ENCODE measurements around the gene LPP.

Gene LPP

GRCh38 chr3:188819939-188820338 is 666.0 kb downstream of the LPP start:
- Histone ChIP-seq H3K36me3 (ENCODE audit: control insufficient read depth, insufficient read depth, low read length) (no peaks in the 10 kb centered on the region), H3K4me1 (ENCODE audit: control insufficient read depth, insufficient read depth, low read length, poor library complexity, severe bottlenecking) (no peaks in the 10 kb centered on the region), H3K4me3 (ENCODE audit: extremely low read depth, insufficient read depth, low read length, poor library complexity, severe bottlenecking) (no peak overlapping the region), H3K9me3 (ENCODE audit: control insufficient read depth, low read length) (no peaks in the 10 kb centered on the region), H3K27ac (ENCODE audit: low read depth, low read length, severe bottlenecking) (no peak overlapping the region)
- WGBS, 2 experiments (ENCODE audit: insufficient coverage in 2 of 2) = 100% methylated on average over 1 of the region's 1 CpG

GRCh38 chr3:188822004-188822403 is 668.0 kb downstream of the LPP start:
- H3K36me3 ChIP-seq (ENCODE audit: control insufficient read depth, insufficient read depth, low read length) = no peaks in the 10 kb centered on the region
- H3K4me3 ChIP-seq (ENCODE audit: extremely low read depth, insufficient read depth, low read length, poor library complexity, severe bottlenecking) = no peak overlapping the region
- H3K4me1 ChIP-seq (ENCODE audit: control insufficient read depth, insufficient read depth, low read length, poor library complexity, severe bottlenecking) = no peaks in the 10 kb centered on the region
- H3K9me3 ChIP-seq (ENCODE audit: control insufficient read depth, low read length) = no peaks in the 10 kb centered on the region
- H3K27ac ChIP-seq (ENCODE audit: low read depth, low read length, severe bottlenecking) = no peak overlapping the region
- WGBS, 2 experiments (ENCODE audit: insufficient coverage in 2 of 2) = 86 to 100% methylated on average over 3 to 4 of the region's 4 CpGs

DNA sequence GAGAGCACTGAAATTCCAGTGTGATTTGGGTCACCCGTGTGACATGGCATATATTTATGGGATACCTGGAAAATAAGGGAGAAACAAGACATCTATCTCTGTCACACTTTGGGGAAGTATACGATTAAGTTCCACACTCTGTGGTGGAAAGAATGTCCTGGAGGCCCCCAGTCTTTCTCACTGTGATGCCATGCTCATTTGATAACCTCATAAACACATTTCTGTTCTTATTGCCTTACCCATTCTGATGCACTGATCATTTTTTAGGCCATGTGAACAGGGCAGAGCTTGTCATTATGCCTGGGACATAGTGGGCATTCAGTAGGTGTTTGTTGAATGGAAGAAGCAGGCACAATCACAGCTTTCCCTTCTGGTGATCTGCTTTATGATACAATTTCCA is 668.5 kb downstream of the LPP start:
- Histone ChIP-seq H3K4me3 (ENCODE audit: extremely low read depth, insufficient read depth, low read length, poor library complexity, severe bottlenecking) (no peak overlapping the region), H3K9me3 (ENCODE audit: control insufficient read depth, low read length) (no peaks in the 10 kb centered on the region), H3K36me3 (ENCODE audit: control insufficient read depth, insufficient read depth, low read length) (no peaks in the 10 kb centered on the region), H3K4me1 (ENCODE audit: control insufficient read depth, insufficient read depth, low read length, poor library complexity, severe bottlenecking) (no peaks in the 10 kb centered on the region), H3K27ac (ENCODE audit: low read depth, low read length, severe bottlenecking) (no peak overlapping the region)
- WGBS, 2 experiments (ENCODE audit: insufficient coverage in 2 of 2) = 83 to 100% methylated on average over 1 to 2 of the region's 2 CpGs

- no peak overlapping the region for H3K27ac ChIP-seq (ENCODE audit: low read depth, low read length, severe bottlenecking)
- H3K4me1 ChIP-seq (ENCODE audit: control insufficient read depth, insufficient read depth, low read length, poor library complexity, severe bottlenecking) = no peaks in the 10 kb centered on the region
- H3K4me3 ChIP-seq (ENCODE audit: extremely low read depth, insufficient read depth, low read length, poor library complexity, severe bottlenecking) = no peak overlapping the region
- no peaks in the 10 kb centered on the region for H3K36me3 ChIP-seq (ENCODE audit: control insufficient read depth, insufficient read depth, low read length)
- H3K9me3 ChIP-seq (ENCODE audit: control insufficient read depth, low read length) = no peaks in the 10 kb centered on the region
- WGBS, 2 experiments (ENCODE audit: insufficient coverage in 2 of 2) = 98 to 100% methylated on average over 4 of the region's 8 CpGs
Measured at GRCh38 chr3:188824566-188824965, 670.6 kb downstream of the LPP start.

DNA sequence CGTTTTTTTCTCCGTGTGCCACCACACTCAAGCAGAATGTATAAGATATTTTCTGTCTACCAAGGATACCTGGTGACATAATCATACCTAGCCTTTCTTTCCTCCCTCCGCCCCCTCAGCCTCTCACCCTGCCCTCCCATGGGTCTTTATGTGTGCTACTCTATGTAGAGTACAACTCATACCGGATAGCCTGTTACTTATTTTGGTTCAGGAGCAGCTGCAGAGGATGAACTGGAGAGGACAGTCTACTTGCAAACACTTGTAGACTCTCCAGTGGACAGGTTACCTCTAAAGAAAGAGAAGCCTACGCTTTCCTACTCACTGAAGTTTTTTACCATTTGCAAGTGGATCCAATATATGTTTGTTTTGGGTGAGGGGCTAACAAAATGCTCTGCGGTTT is 671.9 kb downstream of the LPP start:
- 100% methylated on average over 2 of the region's 6 CpGs for WGBS, 2 experiments (ENCODE audit: insufficient coverage in 2 of 2)
- Histone ChIP-seq H3K9me3 (ENCODE audit: control insufficient read depth, low read length) (no peaks in the 10 kb centered on the region), H3K27ac (ENCODE audit: low read depth, low read length, severe bottlenecking) (no peak overlapping the region), H3K36me3 (ENCODE audit: control insufficient read depth, insufficient read depth, low read length) (no peaks in the 10 kb centered on the region), H3K4me3 (ENCODE audit: extremely low read depth, insufficient read depth, low read length, poor library complexity, severe bottlenecking) (no peak overlapping the region), H3K4me1 (ENCODE audit: control insufficient read depth, insufficient read depth, low read length, poor library complexity, severe bottlenecking) (no peaks in the 10 kb centered on the region)

DNA sequence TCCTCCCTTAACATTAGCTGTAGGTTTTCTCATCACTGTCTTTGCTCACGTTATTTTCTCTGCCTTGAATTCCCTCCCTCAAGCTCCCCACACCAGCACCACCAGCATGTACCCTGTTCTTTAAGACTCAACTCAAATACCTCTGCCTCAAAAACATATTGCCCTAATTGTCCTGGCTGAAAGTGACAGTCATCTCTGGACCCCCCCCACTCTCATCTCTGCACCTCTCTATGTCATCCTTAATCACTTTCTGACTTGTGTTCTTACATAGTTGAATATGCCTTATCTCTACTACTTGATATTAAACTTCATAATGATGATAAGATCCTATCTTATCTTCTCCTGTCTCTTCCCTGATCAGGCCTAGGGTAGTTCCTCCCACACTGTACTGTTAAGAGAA is 672.6 kb downstream of the LPP start:
- Histone ChIP-seq H3K36me3 (ENCODE audit: control insufficient read depth, insufficient read depth, low read length) (no peaks in the 10 kb centered on the region), H3K27ac (ENCODE audit: low read depth, low read length, severe bottlenecking) (no peak overlapping the region), H3K4me1 (ENCODE audit: control insufficient read depth, insufficient read depth, low read length, poor library complexity, severe bottlenecking) (no peaks in the 10 kb centered on the region), H3K9me3 (ENCODE audit: control insufficient read depth, low read length) (no peaks in the 10 kb centered on the region), H3K4me3 (ENCODE audit: extremely low read depth, insufficient read depth, low read length, poor library complexity, severe bottlenecking) (no peak overlapping the region)
- WGBS, 2 experiments (ENCODE audit: insufficient coverage in 2 of 2) = 67 to 100% methylated on average over 1 of the region's 1 CpG

DNA sequence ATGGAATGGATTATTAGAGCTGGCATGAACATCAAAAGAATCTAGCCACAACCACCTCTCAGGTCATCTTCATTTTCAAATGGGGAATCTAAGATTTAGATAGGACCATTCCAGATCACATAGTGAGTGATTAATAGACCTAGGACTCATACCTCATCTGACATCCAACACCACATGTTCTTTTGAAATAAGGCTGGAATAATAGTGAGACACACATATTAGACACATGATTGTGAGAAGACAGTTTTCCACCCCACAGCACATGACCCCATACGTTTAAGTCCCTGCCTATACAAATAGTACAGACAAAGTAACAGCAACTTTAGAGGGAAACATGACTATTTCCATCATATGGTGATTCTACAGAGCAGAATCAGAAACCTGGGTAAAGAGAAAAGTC is 673.1 kb downstream of the LPP start:
- Histone ChIP-seq H3K9me3 (ENCODE audit: control insufficient read depth, low read length) (no peaks in the 10 kb centered on the region), H3K4me3 (ENCODE audit: extremely low read depth, insufficient read depth, low read length, poor library complexity, severe bottlenecking) (no peak overlapping the region), H3K27ac (ENCODE audit: low read depth, low read length, severe bottlenecking) (no peak overlapping the region), H3K36me3 (ENCODE audit: control insufficient read depth, insufficient read depth, low read length) (no peaks in the 10 kb centered on the region), H3K4me1 (ENCODE audit: control insufficient read depth, insufficient read depth, low read length, poor library complexity, severe bottlenecking) (no peaks in the 10 kb centered on the region)
- 80% methylated on average over 1 of the region's 1 CpG; no CpG with 5 or more reads in 1 of the 2 experiments for WGBS, 2 experiments (ENCODE audit: insufficient coverage in 2 of 2)

DNA sequence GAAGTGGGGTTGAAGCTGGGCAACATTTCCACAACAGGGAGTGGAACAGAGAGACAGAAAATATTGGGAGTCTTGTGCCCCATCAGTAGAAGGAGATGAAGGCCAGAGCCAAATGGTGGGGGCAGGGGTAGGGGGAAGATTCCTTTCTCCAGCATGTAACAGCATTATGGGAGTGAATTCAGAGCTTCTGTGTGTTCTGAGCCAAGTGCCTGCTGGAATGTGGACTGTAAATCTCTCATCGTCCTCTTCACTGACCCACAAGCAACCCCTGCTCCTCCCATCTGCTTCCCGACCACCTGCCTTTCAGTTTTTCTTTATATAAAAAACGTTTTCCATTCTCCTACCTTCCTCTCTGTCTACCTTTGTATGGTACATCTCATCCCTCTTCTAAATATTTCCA is 673.6 kb downstream of the LPP start:
- Histone ChIP-seq H3K4me3 (ENCODE audit: extremely low read depth, insufficient read depth, low read length, poor library complexity, severe bottlenecking) (no peak overlapping the region), H3K4me1 (ENCODE audit: control insufficient read depth, insufficient read depth, low read length, poor library complexity, severe bottlenecking) (peaks cover 4% of the 10 kb centered on the region), H3K9me3 (ENCODE audit: control insufficient read depth, low read length) (no peaks in the 10 kb centered on the region), H3K27ac (ENCODE audit: low read depth, low read length, severe bottlenecking) (no peak overlapping the region), H3K36me3 (ENCODE audit: control insufficient read depth, insufficient read depth, low read length) (no peaks in the 10 kb centered on the region)
- 56 to 70% methylated on average over 3 of the region's 3 CpGs for WGBS, 2 experiments (ENCODE audit: insufficient coverage in 2 of 2)

DNA sequence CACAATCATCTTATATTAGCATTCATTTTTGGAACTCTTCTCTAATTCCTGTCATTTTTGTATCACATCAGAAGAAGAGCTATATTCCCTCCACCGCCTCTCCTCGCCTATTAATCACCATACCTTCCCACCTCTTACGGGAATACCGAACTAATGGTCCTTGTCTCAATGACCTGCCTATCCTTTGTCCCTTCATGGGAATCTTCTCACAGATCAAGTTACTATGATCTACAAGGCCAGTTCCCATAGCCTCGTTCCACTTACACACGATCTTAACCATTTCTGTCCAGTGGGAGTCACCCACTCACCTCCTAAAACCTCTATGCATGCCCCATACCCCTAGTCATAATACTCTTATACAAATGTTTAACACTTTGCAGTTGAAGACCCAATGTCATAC is 675.2 kb downstream of the LPP start:
- H3K9me3 ChIP-seq (ENCODE audit: control insufficient read depth, low read length) = no peaks in the 10 kb centered on the region
- 93 to 98% methylated on average over 4 to 6 of the region's 6 CpGs for WGBS, 2 experiments (ENCODE audit: insufficient coverage in 2 of 2)
- H3K4me3 ChIP-seq (ENCODE audit: extremely low read depth, insufficient read depth, low read length, poor library complexity, severe bottlenecking) = no peak overlapping the region
- H3K4me1 ChIP-seq (ENCODE audit: control insufficient read depth, insufficient read depth, low read length, poor library complexity, severe bottlenecking) = peaks cover 9% of the 10 kb centered on the region
- no peaks in the 10 kb centered on the region for H3K36me3 ChIP-seq (ENCODE audit: control insufficient read depth, insufficient read depth, low read length)
- H3K27ac ChIP-seq (ENCODE audit: low read depth, low read length, severe bottlenecking) = no peak overlapping the region

DNA sequence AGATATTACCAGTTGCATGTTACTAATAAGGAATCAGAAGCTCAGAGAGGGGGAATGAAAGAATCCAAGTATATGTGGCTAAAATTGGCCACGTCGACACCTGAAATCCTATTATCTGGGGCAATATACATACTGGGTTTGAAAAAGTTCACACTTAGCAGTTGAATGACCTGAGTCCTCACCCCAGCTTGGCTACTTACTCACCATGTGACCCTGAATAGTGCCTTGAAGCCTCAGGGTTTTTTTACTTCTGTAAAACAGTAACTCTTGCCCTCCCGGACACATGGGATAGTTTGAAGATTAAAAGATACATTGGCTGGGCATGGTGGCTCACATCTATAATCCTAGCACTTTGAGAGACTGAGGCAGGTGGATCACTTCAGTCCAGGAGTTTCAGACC is 675.6 kb downstream of the LPP start:
- Histone ChIP-seq H3K9me3 (ENCODE audit: control insufficient read depth, low read length) (no peaks in the 10 kb centered on the region), H3K27ac (ENCODE audit: low read depth, low read length, severe bottlenecking) (no peak overlapping the region), H3K36me3 (ENCODE audit: control insufficient read depth, insufficient read depth, low read length) (no peaks in the 10 kb centered on the region), H3K4me3 (ENCODE audit: extremely low read depth, insufficient read depth, low read length, poor library complexity, severe bottlenecking) (no peak overlapping the region), H3K4me1 (ENCODE audit: control insufficient read depth, insufficient read depth, low read length, poor library complexity, severe bottlenecking) (peaks cover 9% of the 10 kb centered on the region)
- WGBS, 2 experiments (ENCODE audit: insufficient coverage in 2 of 2) = 100% methylated on average over 2 of the region's 3 CpGs; no CpG with 5 or more reads in 1 of the 2 experiments

GRCh38 chr3:188830893-188831292 is 676.9 kb downstream of the LPP start:
- 84 to 88% methylated on average over 1 to 2 of the region's 2 CpGs for WGBS, 2 experiments (ENCODE audit: insufficient coverage in 2 of 2)
- Histone ChIP-seq H3K9me3 (ENCODE audit: control insufficient read depth, low read length) (no peaks in the 10 kb centered on the region), H3K4me1 (ENCODE audit: control insufficient read depth, insufficient read depth, low read length, poor library complexity, severe bottlenecking) (peaks cover 9% of the 10 kb centered on the region), H3K4me3 (ENCODE audit: extremely low read depth, insufficient read depth, low read length, poor library complexity, severe bottlenecking) (no peak overlapping the region), H3K27ac (ENCODE audit: low read depth, low read length, severe bottlenecking) (no peak overlapping the region), H3K36me3 (ENCODE audit: control insufficient read depth, insufficient read depth, low read length) (no peaks in the 10 kb centered on the region)

All from mesodermal cell (in vitro differentiated cells).